Breast epithelium (tissue), 3 donors: Measurements from ENCODE around the gene DCD.

Source experiments
- POLR2A ChIP-seq: fragments of 450-650 bp; IDR thresholded peaks from one replicate; pipeline ENCODE4 v1.6.1; 2016; ENCODE audit warnings: antibody characterized with exemption, mild to moderate bottlenecking, moderate library complexity
- TF ChIP-seq, protein P1 (sequence below), 3 donors: fragments of 450-650 bp; IDR thresholded peaks; one replicate each; pipeline ENCODE4 v1.5.1; 2016 to 2017; ENCODE audit warnings: antibody characterized with exemption in 3 of 3, mild to moderate bottlenecking in 3 of 3, moderate library complexity in 3 of 3

DNA sequence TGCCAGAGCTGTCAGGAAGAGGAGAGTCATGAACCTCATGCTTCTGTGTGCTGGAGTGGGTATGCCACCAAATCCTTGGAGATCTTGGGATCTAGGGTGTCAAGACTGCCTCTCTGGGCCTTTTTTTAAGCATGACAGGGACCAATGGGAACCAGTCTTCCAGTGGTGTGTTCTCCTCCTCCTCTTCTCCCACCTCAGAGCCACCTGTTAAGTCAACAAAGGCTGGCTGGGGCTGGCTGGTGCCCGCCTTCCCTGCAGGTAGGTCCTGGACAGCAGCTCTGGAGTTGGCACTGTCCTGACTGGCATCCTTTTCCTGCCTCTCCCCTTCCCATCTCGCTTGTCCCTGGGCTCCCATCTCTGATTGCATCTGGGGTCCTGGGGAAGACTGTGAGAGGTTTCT lies at the start of gene DCD:
- no peak for TF ChIP-seq POLR2A
- TF ChIP-seq, protein P1, sequence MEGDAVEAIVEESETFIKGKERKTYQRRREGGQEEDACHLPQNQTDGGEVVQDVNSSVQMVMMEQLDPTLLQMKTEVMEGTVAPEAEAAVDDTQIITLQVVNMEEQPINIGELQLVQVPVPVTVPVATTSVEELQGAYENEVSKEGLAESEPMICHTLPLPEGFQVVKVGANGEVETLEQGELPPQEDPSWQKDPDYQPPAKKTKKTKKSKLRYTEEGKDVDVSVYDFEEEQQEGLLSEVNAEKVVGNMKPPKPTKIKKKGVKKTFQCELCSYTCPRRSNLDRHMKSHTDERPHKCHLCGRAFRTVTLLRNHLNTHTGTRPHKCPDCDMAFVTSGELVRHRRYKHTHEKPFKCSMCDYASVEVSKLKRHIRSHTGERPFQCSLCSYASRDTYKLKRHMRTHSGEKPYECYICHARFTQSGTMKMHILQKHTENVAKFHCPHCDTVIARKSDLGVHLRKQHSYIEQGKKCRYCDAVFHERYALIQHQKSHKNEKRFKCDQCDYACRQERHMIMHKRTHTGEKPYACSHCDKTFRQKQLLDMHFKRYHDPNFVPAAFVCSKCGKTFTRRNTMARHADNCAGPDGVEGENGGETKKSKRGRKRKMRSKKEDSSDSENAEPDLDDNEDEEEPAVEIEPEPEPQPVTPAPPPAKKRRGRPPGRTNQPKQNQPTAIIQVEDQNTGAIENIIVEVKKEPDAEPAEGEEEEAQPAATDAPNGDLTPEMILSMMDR (IDR thresholded peaks at IDR 0.05) = no peak
